ENCODE data around the gene HSD3B7.
"Not testable (repeated sequence)": the region's sequence is repeated elsewhere in the genome, so short reads cannot be mapped to it uniquely, and the experiment has no call there.

DNA sequence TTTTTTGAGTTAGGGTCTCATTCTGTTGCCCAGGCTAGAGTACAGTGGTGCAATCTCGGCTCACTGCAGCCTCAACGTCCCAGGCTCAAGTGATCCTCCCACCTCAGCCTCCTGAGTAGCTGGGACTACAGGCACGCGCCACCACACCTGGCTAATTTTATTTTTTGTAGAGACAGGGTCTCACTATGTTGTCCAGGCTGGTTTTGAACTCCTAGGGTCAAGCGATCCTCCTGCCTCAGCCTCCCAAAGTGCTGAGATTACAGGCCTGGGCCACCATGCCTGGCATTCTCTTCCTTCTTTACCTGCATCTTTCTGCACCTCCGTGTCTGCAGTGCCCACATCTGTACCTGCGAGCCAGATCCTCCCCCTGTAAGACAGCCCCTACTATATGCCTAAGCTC lies 26.8 kb downstream of the HSD3B7 start:
- TF ChIP-seq, protein P1, sequence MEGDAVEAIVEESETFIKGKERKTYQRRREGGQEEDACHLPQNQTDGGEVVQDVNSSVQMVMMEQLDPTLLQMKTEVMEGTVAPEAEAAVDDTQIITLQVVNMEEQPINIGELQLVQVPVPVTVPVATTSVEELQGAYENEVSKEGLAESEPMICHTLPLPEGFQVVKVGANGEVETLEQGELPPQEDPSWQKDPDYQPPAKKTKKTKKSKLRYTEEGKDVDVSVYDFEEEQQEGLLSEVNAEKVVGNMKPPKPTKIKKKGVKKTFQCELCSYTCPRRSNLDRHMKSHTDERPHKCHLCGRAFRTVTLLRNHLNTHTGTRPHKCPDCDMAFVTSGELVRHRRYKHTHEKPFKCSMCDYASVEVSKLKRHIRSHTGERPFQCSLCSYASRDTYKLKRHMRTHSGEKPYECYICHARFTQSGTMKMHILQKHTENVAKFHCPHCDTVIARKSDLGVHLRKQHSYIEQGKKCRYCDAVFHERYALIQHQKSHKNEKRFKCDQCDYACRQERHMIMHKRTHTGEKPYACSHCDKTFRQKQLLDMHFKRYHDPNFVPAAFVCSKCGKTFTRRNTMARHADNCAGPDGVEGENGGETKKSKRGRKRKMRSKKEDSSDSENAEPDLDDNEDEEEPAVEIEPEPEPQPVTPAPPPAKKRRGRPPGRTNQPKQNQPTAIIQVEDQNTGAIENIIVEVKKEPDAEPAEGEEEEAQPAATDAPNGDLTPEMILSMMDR (IDR thresholded peaks at IDR 0.05), result not testable (repeated sequence)
- TF ChIP-seq EZH2 (IDR thresholded peaks at IDR 0.05; ENCODE audit: borderline replicate concordance, insufficient read depth, low read depth, low read length, poor library complexity, severe bottlenecking), result not testable (repeated sequence)
